BJ (cell line): Measurements from ENCODE around the gene WIPF3. TPM values are rescaled to one million over a fixed set of nuclear protein-coding genes. Genes with fewer than 3 reads are reported as not detected.

Experiments used
- CTCF ChIA-PET: fragments of 350-600 bp; formaldehyde crosslinking; extraction: SDS; loops from one replicate; lab custom pipeline; 2021; ENCODE audit warnings: antibody characterized with exemption, inconsistent platforms; lab: Yijun Ruan, JAX
- POLR2A ChIA-PET: fragments of 300-600 bp; sonication (Branson Sonifier 250); formaldehyde crosslinking; extraction: SDS; loops from one replicate; lab custom pipeline; 2021; ENCODE audit warnings: antibody characterized with exemption; lab: Charles Lee
- DNase-seq: peaks from one replicate; pipeline ENCODE4 v3.0.0-alpha.2; 2011; ENCODE audit warnings: low read depth
- H3K27me3 ChIP-seq: 2 replicates; pipeline ENCODE4 v1.6.0; 2011; ENCODE audit warnings: low read length; ENCODE audit not compliant: control insufficient read depth, insufficient read depth
- H3K36me3 ChIP-seq: 2 replicates; pipeline ENCODE4 v1.5.1; 2011; ENCODE audit warnings: low read length; ENCODE audit not compliant: control insufficient read depth, insufficient read depth
- H3K4me3 ChIP-seq: 2 replicates; pipeline ENCODE4 v1.5.1; 2011; ENCODE audit warnings: low read depth, mild to moderate bottlenecking, control low read depth, low read length
- polyA plus RNA-seq: library from polyadenylated mRNA; depleted of rRNA; stranded (reverse); fragments of >200 nt; gene quantifications from 2 replicates; pipeline ENCODE4 v1.2.3, GENCODE V29; 2011
- TF ChIP-seq, protein P1 (sequence below): IDR thresholded peaks from 2 replicates; pipeline ENCODE4 v1.5.1; 2011; ENCODE audit warnings: low read depth, mild to moderate bottlenecking, control low read depth, inconsistent platforms, low read length, moderate library complexity; ENCODE audit not compliant: insufficient read depth

WIPF3 gene
- polyA plus RNA-seq, 1 experiment = not detected

DNA sequence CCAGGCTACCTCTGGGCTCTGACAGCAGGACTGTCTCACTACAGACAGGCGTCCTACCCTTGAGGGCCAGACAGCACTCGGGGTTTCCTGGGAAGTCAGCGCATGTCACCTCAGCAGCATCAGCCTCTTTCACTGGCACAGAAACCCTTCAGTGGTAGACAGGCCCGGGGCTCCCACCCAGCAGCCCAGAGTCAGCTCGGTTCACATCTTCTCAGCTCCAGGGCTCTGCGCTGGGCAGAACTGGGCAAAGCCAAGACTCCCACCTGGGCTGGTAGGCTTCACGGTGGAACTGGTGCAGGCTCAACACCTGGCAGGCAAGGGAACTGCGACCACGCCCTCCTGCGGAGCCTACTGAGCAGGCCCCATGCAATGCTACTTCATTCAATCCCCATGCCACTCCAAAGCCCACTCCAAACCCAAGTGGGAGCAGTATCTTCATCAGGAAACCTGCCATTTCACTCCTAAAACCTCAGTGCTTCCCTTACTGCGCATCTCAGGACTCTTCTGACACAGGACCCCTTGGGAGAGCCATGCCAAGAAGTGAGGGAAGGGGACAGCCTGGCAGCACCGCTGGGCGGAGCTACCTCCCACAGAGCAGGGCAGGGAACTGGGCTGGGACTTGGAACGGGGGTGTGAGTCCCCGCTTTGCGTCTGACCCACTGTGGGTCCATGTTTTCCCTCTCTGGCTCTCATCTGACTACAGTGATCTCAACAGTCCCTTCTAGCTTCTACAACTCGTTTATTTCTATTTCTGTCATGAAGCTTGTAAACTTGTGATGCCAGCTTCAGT is 122.9 kb downstream of the WIPF3 start:
- POLR2A ChIA-PET = no interaction called here

DNA sequence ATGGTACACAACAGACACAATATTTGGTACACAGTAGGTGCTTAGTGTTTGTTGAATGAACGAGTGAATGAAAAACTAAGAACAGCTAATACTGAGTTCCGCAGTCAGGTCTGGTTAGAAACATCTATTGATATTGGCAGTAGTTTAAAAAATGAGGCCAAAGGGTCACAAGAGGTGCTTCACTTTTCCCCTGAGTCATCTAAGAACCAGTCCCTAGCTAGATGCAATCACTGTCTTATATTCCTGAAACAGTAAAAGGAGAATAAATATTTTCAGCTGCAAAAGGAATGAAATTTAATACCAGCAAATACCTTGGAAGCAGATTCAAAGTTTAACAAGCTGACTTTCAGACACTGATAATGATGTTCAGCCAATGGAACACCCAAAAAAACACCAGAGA is 128.8 kb downstream of the WIPF3 start:
- CTCF ChIA-PET = interaction anchor here (0.6 to 2.4 kb wide), 4 partner anchors 12 to 127 kb away, joined by 3 to 17 read pairs (median 4); no protein-coding TSS in a partner anchor
- TF ChIP-seq, protein P1, sequence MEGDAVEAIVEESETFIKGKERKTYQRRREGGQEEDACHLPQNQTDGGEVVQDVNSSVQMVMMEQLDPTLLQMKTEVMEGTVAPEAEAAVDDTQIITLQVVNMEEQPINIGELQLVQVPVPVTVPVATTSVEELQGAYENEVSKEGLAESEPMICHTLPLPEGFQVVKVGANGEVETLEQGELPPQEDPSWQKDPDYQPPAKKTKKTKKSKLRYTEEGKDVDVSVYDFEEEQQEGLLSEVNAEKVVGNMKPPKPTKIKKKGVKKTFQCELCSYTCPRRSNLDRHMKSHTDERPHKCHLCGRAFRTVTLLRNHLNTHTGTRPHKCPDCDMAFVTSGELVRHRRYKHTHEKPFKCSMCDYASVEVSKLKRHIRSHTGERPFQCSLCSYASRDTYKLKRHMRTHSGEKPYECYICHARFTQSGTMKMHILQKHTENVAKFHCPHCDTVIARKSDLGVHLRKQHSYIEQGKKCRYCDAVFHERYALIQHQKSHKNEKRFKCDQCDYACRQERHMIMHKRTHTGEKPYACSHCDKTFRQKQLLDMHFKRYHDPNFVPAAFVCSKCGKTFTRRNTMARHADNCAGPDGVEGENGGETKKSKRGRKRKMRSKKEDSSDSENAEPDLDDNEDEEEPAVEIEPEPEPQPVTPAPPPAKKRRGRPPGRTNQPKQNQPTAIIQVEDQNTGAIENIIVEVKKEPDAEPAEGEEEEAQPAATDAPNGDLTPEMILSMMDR = no peak
- POLR2A ChIA-PET = no interaction called here

More for the DNA sequence above, 122.9 kb downstream of the WIPF3 start:
- CTCF ChIA-PET = interaction anchor here (0.6 to 3.8 kb wide), 5 partner anchors 8 to 132 kb away, joined by 3 to 35 read pairs (median 4); no protein-coding TSS in a partner anchor
- Histone ChIP-seq H3K27me3 (no peaks in the 10 kb centered on the region), H3K36me3 (peaks cover 18% of the 10 kb centered on the region), H3K4me3 (no peak overlapping the region)
- DNase-seq = no peak
- TF ChIP-seq, protein P1 = no peak

DNA sequence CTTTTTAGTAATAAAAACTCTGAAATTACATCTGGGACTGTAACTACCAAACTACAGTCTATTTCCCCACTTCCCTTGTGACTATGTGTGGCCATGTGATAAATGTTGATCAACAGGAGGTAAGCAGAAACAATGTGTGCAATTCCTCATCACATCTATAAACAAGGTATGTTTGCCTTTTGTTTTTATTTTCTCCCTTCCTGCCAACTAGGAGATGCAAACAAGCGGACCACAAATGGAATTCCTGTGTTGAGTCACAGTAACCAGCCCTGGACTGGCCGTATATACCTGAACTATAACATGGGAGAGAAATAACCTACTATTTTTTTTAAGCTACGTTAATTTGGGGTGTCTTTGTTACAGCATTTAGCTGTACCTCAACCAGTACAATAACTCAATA is 130.8 kb downstream of the WIPF3 start:
- DNase-seq = no peak
- TF ChIP-seq, protein P1 = no peak
- ChIA-PET CTCF (interaction anchor here (0.6 to 0.7 kb wide), 3 partner anchors 54 to 261 kb away, joined by 3 to 4 read pairs (median 4); no protein-coding TSS in a partner anchor), POLR2A (no interaction called here)
- H3K27me3 ChIP-seq = no peaks in the 10 kb centered on the region
- peaks cover 22% of the 10 kb centered on the region for H3K36me3 ChIP-seq
- H3K4me3 ChIP-seq = no peak overlapping the region

More for the DNA sequence above, 128.8 kb downstream of the WIPF3 start:
- Histone ChIP-seq H3K36me3 (peaks cover 23% of the 10 kb centered on the region), H3K27me3 (no peaks in the 10 kb centered on the region), H3K4me3 (no peak overlapping the region)
- no peak for DNase-seq

DNA sequence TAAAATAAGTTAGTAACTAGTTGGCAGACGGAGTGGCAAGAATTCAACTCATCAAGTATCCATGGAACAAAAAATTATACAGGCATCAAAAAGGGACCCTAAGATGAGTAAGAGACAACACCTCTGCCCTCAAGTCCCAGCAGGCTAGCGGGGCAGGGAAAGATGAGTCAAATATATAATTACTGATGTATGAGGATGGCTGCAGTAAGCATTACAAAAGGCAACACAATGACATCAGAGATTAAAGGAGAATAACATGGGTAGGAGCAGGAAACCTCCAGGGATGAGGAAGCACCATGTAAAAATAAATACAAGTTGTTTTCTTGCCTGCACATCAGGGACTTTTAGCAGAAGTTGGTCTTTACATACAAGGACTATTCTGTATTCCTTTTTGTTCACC is 133.9 kb downstream of the WIPF3 start:
- TF ChIP-seq, protein P1 = no peak
- no peak for DNase-seq
- Histone ChIP-seq H3K4me3 (no peak overlapping the region), H3K27me3 (no peaks in the 10 kb centered on the region), H3K36me3 (peaks cover 32% of the 10 kb centered on the region)
- CTCF ChIA-PET = interaction anchor here (0.8 to 1.0 kb wide), 2 partner anchors 10 to 19 kb away, joined by 3 read pairs; no protein-coding TSS in a partner anchor
- POLR2A ChIA-PET = no interaction called here

DNA sequence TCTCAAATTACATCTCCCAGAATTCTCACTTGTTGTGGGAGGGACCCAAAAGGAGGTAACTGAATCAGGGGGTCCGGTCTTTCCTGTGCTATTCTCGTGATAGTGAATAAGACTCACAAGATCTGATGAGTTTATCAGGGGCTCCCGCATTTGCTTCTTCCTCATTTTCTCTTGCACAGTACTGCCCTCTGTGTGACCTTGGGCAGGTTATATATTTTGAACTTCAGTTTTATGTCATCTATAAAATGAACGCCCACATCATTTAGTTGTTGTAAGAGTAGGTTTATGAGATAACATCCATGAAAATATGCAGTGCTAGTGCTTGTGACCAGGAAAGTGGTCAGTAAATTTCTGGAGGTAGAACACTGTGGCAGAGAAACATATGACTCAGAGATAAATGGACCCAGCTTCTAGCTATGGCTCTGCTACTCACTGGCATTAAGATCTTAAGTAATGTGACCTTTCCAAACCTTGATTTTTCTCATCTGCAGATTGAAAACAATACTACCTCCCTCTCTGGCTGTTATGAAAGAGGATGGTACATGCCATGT is 139.0 kb downstream of the WIPF3 start:
- DNase-seq = no peak
- ChIA-PET CTCF (interaction anchor here (1.4 to 3.5 kb wide), 2 partner anchors 11 to 24 kb away, joined by 3 to 9 read pairs; no protein-coding TSS in a partner anchor), POLR2A (no interaction called here)
- H3K27me3 ChIP-seq = no peaks in the 10 kb centered on the region
- TF ChIP-seq, protein P1 = no peak
- H3K4me3 ChIP-seq = no peak overlapping the region
- H3K36me3 ChIP-seq = peaks cover 30% of the 10 kb centered on the region
